ENCODE data around the gene WDFY4. TPM values are rescaled to one million over a fixed set of nuclear protein-coding genes. Genes with fewer than 3 reads are reported as not detected.

The WDFY4 gene
- polyA plus RNA-seq, 10 donors, result 1.6 to 4.8 (median 2.6) TPM

- DNase-seq, result no peak
Observed at GRCh38 chr10:48879451-48879850, 194.8 kb downstream of the WDFY4 start.

- DNase-seq, result no peak
Observed at GRCh38 chr10:48880016-48880705, 195.5 kb downstream of the WDFY4 start.

- no peak for DNase-seq
Observed at GRCh38 chr10:48881937-48882336, 197.3 kb downstream of the WDFY4 start.

- DNase-seq, result no peak
Observed at GRCh38 chr10:48882881-48883280, 198.2 kb downstream of the WDFY4 start.

- no peak for DNase-seq
Observed at GRCh38 chr10:48883701-48884100, 199.0 kb downstream of the WDFY4 start.

- no peak for DNase-seq
Observed at GRCh38 chr10:48884179-48885045, 199.7 kb downstream of the WDFY4 start.

GRCh38 chr10:48885376-48885775, 200.7 kb downstream of the WDFY4 start:
- peak; percentile 23 to 61 (median 42) for DNase-seq

- DNase-seq, result no peak
Observed at GRCh38 chr10:48887982-48888381, 203.3 kb downstream of the WDFY4 start.

GRCh38 chr10:48890888-48891850, 206.5 kb downstream of the WDFY4 start:
- no peak for DNase-seq

GRCh38 chr10:48894911-48895802, 210.5 kb downstream of the WDFY4 start:
- peak; percentile 9 to 82 (median 34) for DNase-seq

GRCh38 chr10:48895803-48896195, 211.1 kb downstream of the WDFY4 start:
- peak; percentile 10 to 75 (median 14) for DNase-seq

- DNase-seq, result no peak
Observed at GRCh38 chr10:48896756-48897440, 212.2 kb downstream of the WDFY4 start.

- DNase-seq, result no peak
Observed at GRCh38 chr10:48897441-48897790, 212.7 kb downstream of the WDFY4 start.

- no peak for DNase-seq
Observed at GRCh38 chr10:48898426-48898825, 213.8 kb downstream of the WDFY4 start.

- DNase-seq, result no peak
Observed at GRCh38 chr10:48899781-48900180, 215.1 kb downstream of the WDFY4 start.

- peak; percentile 38 to 81 (median 57) for DNase-seq
Observed at GRCh38 chr10:48900371-48900801, 215.7 kb downstream of the WDFY4 start.

GRCh38 chr10:48901319-48901718, 216.6 kb downstream of the WDFY4 start:
- no peak for DNase-seq

- DNase-seq, result no peak
Observed at GRCh38 chr10:48902096-48902495, 217.4 kb downstream of the WDFY4 start.

GRCh38 chr10:48903151-48903550, 218.5 kb downstream of the WDFY4 start:
- no peak for DNase-seq

GRCh38 chr10:48904861-48905260, 220.2 kb downstream of the WDFY4 start:
- no peak for DNase-seq

Data from muscle of back (tissue), 11 donors.